Measurements from ENCODE around the gene COG6. TPM values are rescaled to one million over a fixed set of nuclear protein-coding genes. Genes with fewer than 3 reads are reported as not detected.

COG6 gene
- total and polyA plus RNA-seq, 3 donors from 2014 or later: 32.0 to 50.7 (median 47.8) TPM

GRCh38 chr13:39788102-39788501, 132.6 kb downstream of the COG6 start:
- Histone ChIP-seq H3K4me3 (no peak overlapping the region), H3K4me1 (peaks cover 7% of the 10 kb centered on the region), H3K9me3 (no peaks in the 10 kb centered on the region), H3K27ac (no peak overlapping the region), H3K36me3 (ENCODE audit: low read depth, missing control alignments) (no peaks in the 10 kb centered on the region), H3K27me3 (no peaks in the 10 kb centered on the region)
- intact Hi-C loops (cut with DNase I; ENCODE audit: low total_unique reads): no loop called here
- whole genome bisulfite sequencing, 2 donors: 30 to 35% methylated on average over 5 of the region's 5 CpGs
- no peak for TF ChIP-seq CTCF (IDR thresholded peaks at IDR 0.05)
- peak; percentile 51 for DNase-seq

GRCh38 chr13:39789451-39789850, 134.0 kb downstream of the COG6 start:
- Histone ChIP-seq H3K9me3 (no peaks in the 10 kb centered on the region), H3K36me3 (ENCODE audit: low read depth, missing control alignments) (no peaks in the 10 kb centered on the region), H3K27ac (no peak overlapping the region), H3K4me1 (peaks cover 7% of the 10 kb centered on the region), H3K27me3 (no peaks in the 10 kb centered on the region), H3K4me3 (no peak overlapping the region)
- no peak for DNase-seq
- intact Hi-C loops (cut with DNase I; ENCODE audit: low total_unique reads): no loop called here
- WGBS, 2 donors: 97% methylated on average over 5 of the region's 5 CpGs
- TF ChIP-seq POLR2A (IDR thresholded peaks at IDR 0.05) (no peak), CTCF (IDR thresholded peaks at IDR 0.05) (no peak)

Small RNA genes lying within 50 kb of the gene (microRNA-seq; reads per million reads assigned to microRNA genes)
- 0 reads per million in 2 donors for gene MIR4305 (ENCODE audit: borderline number of aligned reads in 2 of 2, borderline replicate concordance in 1 of 2)

Small RNA genes lying within 50 kb of the gene (small RNA-seq; reads per million reads assigned to genes)
- gene MIR4305 (0 reads per million in 2 donors), gene RNY4P14 (0 reads per million in 2 donors)

Other genes starting within 250 kb of the COG6 start
- gene LHFPL6, start 52.5 kb upstream of the COG6 start, total RNA-seq: 10 to 100 TPM; 37.3 to 52.1 TPM
- 65.5 TPM for gene LHFPL6, start 52.5 kb upstream of the COG6 start, polyA plus RNA-seq (ENCODE audit: insufficient read depth, low read depth, low replicate concordance)

Data from testis (tissue), 3 donors.